Mesodermal cell (in vitro differentiated cells): ENCODE results near the gene TBX21.

Source experiments
- H3K27ac ChIP-seq: 2 replicates; pipeline ENCODE4 v1.7.0; 2013; ENCODE audit warnings: mild to moderate bottlenecking, low read depth, low read length, moderate library complexity; ENCODE audit not compliant: severe bottlenecking
- H3K36me3 ChIP-seq: 2 replicates; pipeline ENCODE4 v1.7.1; 2013; ENCODE audit warnings: mild to moderate bottlenecking, low read length, moderate library complexity; ENCODE audit not compliant: control insufficient read depth, insufficient read depth
- H3K4me1 ChIP-seq: one replicate; pipeline ENCODE4 v1.7.1; 2013; ENCODE audit warnings: mild to moderate bottlenecking, low read length; ENCODE audit not compliant: insufficient read depth, control insufficient read depth, poor library complexity, severe bottlenecking
- H3K4me3 ChIP-seq: 2 replicates; pipeline ENCODE4 v1.7.0; 2013; ENCODE audit warnings: low read length, control low read depth, mild to moderate bottlenecking; ENCODE audit not compliant: insufficient read depth, poor library complexity, severe bottlenecking; ENCODE audit errors: extremely low read depth
- H3K9me3 ChIP-seq: 2 replicates; pipeline ENCODE4 v1.7.1; 2013; ENCODE audit warnings: mild to moderate bottlenecking, low read length, moderate library complexity; ENCODE audit not compliant: control insufficient read depth
- WGBS, 2 experiments: methylation state at CpG; one replicate each; pipeline ENCODE4 v1.1.5; 2013; ENCODE audit warnings: missing lambda C conversion rate in 2 of 2; ENCODE audit not compliant: insufficient coverage in 2 of 2; 5-methylcytosine and 5-hydroxymethylcytosine counted together

TBX21 gene

GRCh38 chr17:47716375-47716774, 16.7 kb upstream of the TBX21 start:
- 92 to 93% methylated on average over 3 of the region's 3 CpGs for WGBS, 2 experiments
- Histone ChIP-seq H3K27ac (no peak overlapping the region), H3K9me3 (no peaks in the 10 kb centered on the region), H3K4me3 (no peak overlapping the region), H3K4me1 (peaks cover 11% of the 10 kb centered on the region), H3K36me3 (peaks cover 2% of the 10 kb centered on the region)

- peaks cover 17% of the 10 kb centered on the region for H3K4me1 ChIP-seq
- no peaks in the 10 kb centered on the region for H3K9me3 ChIP-seq
- H3K27ac ChIP-seq: no peak overlapping the region
- 100% methylated on average over 1 of the region's 2 CpGs for WGBS, 2 experiments
- no peak overlapping the region for H3K4me3 ChIP-seq
- H3K36me3 ChIP-seq: no peaks in the 10 kb centered on the region
These were observed 15.8 kb upstream of the TBX21 start for GRCh38 chr17:47717261-47717697.

- peaks cover 17% of the 10 kb centered on the region for H3K4me1 ChIP-seq
These were observed 14.9 kb upstream of the TBX21 start for GRCh38 chr17:47717979-47718621.

GRCh38 chr17:47718634-47719405, 14.2 kb upstream of the TBX21 start:
- H3K36me3 ChIP-seq: no peaks in the 10 kb centered on the region
- H3K4me3 ChIP-seq: no peak overlapping the region
- no peak overlapping the region for H3K27ac ChIP-seq
- 90 to 91% methylated on average over 6 of the region's 8 CpGs for WGBS, 2 experiments
- no peaks in the 10 kb centered on the region for H3K9me3 ChIP-seq
- peaks cover 17% of the 10 kb centered on the region for H3K4me1 ChIP-seq

More at GRCh38 chr17:47717979-47718621, 14.9 kb upstream of the TBX21 start:
- no peak overlapping the region for H3K4me3 ChIP-seq
- no peaks in the 10 kb centered on the region for H3K36me3 ChIP-seq
- 70 to 72% methylated on average over 7 to 9 of the region's 9 CpGs for WGBS, 2 experiments
- no peak overlapping the region for H3K27ac ChIP-seq
- H3K9me3 ChIP-seq: no peaks in the 10 kb centered on the region

DNA sequence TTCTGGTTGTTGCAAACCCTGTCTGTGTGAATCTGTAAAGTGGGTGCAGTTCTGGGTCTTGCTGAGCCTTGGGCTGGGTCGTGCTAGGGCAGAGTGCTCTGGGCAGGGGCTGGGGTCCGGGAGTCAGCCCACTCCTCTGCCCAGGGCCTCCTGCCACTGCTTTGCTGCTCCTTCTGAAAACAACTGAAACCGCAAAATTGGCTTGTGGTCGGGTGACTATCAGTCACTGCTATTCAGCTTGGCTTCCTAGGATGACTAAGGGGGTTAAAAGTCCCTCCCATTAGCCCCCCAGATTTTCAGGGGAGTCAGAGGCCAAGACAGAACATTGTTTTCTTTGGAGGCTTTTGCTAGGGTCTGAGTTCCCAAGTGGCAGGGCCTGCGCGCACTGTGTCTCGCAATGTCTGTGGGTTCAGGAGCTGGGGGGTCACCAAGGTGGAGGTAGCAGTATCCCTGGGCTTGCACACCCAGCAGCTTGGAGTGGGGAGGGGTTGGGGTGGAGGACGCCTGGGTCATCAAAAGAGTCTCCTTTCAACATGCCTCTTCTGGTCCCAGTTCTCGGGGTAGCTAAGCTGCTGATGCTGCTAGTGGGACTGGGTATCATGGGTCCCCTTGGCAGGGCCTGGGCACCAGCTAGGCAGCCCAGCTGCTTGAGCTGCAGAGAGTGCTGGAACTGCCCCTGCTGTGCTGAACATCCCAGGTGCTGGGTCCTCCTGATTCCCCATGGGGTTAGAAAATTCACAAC, 13.5 kb upstream of the TBX21 start:
- H3K4me1 ChIP-seq: peaks cover 17% of the 10 kb centered on the region
- no peaks in the 10 kb centered on the region for H3K36me3 ChIP-seq
- WGBS, 2 experiments: 90% methylated on average over 8 of the region's 9 CpGs
- no peaks in the 10 kb centered on the region for H3K9me3 ChIP-seq
- H3K4me3 ChIP-seq: no peak overlapping the region
- no peak overlapping the region for H3K27ac ChIP-seq

DNA sequence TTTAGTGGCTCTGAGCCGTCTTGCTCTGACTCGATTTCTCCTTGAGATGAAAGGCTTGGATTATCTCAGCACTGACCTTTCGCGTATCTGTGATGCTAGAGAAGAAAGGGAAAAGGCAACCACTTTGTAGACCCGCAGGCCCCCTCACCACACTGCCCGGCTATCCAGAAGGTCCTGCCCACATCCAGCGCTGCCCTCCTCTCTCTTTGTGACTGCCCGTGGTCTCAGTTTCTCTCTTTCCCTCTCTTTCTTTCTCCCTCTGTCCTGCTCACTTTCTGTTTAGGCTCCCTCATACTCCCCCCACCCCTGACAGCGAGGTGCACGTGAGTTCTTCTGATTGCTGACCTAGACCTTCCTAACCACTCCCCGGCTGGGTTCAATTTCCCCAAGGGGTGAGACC, 12.8 kb upstream of the TBX21 start:
- WGBS, 2 experiments: 74 to 84% methylated on average over 3 to 10 of the region's 11 CpGs
- Histone ChIP-seq H3K27ac (no peak overlapping the region), H3K4me3 (no peak overlapping the region), H3K36me3 (no peaks in the 10 kb centered on the region), H3K9me3 (no peaks in the 10 kb centered on the region), H3K4me1 (peaks cover 17% of the 10 kb centered on the region)

DNA sequence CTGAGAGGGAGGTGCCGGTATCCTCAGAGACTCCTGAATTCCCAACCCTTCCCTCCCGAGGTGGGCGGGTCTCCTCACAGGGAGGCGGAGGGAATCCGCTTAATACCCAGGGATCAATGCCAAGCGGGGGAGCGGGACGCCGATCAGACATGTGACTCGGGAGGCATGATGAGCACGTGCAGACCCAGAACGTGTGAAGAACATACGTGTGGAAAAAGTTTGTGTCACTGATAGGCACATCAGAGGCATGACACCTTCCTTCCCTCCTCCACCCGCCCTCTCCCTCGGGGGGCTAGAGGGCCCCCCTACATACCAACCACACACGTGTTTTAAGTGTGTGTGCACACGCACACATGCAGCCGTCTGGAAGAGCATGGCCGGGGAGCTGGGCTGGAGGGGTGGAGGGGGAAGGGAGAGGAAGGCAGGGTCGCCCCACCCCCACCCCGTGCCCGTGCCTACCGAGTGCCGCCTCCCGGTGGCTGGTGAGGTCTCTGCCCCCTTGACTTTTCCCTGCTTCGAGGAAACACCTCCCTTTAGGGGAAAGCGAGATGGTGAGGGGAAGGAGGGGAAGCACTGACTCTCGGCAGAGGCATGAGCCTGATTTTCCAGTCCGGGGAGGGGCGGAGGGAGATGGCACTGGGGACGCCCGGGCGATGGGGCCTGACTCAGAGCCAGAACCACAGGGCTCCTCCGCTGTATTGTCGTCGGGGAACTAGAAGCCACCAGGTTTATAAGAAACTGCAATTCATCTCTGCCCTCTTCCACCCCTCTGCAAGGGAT, 12.1 kb upstream of the TBX21 start:
- H3K4me3 ChIP-seq: no peak overlapping the region
- H3K4me1 ChIP-seq: peaks cover 17% of the 10 kb centered on the region
- no peak overlapping the region for H3K27ac ChIP-seq
- 24 to 30% methylated on average over 5 to 23 of the region's 36 CpGs for WGBS, 2 experiments
- H3K36me3 ChIP-seq: no peaks in the 10 kb centered on the region
- no peaks in the 10 kb centered on the region for H3K9me3 ChIP-seq

DNA sequence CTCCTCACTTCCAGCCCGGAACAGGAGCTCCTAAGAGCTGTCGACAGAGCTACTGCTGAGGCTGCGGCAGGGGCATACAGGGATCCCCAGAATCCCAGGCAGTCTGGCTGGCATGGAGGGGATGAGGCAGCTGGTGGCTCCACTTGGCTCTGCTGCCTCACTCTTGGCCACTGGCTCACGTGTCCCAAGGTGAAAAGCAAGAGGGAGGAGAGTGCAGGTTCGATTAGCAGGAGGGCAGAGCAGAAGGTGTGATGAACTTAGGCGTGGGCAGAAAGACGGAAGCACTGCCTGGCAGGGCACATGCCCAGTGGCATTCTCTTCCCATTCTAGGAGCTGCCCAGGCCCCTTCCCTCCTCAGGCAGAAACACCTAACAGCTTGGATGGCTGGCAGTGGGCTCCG, 11.3 kb upstream of the TBX21 start:
- Histone ChIP-seq H3K27ac (no peak overlapping the region), H3K9me3 (no peaks in the 10 kb centered on the region), H3K4me1 (peaks cover 17% of the 10 kb centered on the region), H3K4me3 (no peak overlapping the region), H3K36me3 (no peaks in the 10 kb centered on the region)
- WGBS, 2 experiments: 79 to 83% methylated on average over 4 to 8 of the region's 8 CpGs

DNA sequence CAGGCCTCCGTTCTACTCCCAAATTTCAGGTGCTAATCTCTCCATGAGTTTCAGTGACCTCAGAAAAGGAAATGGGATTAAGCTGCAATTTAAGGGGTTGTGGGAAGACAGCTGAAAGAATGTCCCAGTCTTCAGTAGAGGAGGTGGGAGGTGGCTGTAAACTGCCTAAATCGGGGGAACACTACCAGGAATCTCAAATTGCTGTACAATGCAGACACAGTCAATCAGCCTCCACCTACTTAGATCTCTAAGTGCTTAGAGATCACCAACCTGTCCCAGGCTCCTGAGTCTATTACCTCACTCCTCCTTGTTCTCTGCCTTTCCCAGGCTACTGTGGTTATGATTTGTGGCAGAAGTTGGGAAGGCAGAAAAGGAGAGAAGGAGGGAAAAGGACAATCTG, 8.3 kb upstream of the TBX21 start:
- Histone ChIP-seq H3K4me3 (no peak overlapping the region), H3K36me3 (no peaks in the 10 kb centered on the region), H3K4me1 (peaks cover 11% of the 10 kb centered on the region), H3K9me3 (no peaks in the 10 kb centered on the region), H3K27ac (no peak overlapping the region)
- 67 to 100% methylated on average over 1 of the region's 2 CpGs for WGBS, 2 experiments

DNA sequence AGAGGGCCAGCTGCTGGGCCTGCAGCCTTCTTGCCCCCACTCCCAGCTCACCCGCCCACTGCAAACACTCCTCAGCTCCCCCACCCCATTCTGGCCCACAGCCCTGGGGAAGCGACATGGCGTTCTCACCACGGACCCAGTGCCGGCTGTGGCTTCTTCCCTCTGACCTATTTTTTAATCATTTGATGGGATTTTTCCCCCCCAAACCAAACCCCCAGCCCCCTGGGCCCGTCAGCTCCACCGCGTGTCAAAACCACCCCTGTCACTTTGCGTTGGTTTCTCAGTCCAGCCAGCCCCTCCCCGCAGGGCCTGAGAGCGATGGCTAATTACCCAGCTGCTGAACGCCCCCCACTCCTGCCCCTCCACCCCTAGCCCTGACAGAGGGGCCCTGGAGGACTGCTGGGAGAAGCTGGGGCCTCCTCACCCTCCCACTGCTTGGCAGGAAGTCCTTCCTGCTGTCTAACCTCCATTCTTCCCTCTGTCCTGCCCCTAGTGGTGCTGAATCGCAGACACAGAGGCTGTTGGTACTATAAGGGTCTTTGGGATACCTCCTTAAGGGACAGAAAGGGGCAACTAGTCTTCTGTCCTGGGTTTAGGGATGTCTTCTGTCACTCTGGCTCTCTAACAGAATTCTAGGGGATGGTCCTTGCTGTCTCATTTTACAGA, 7.5 kb upstream of the TBX21 start:
- Histone ChIP-seq H3K36me3 (no peaks in the 10 kb centered on the region), H3K9me3 (no peaks in the 10 kb centered on the region), H3K27ac (no peak overlapping the region), H3K4me3 (no peak overlapping the region), H3K4me1 (peaks cover 8% of the 10 kb centered on the region)
- 83 to 84% methylated on average over 10 to 12 of the region's 13 CpGs for WGBS, 2 experiments
